Esophagus muscularis mucosa (tissue), 3 donors: Measurements from ENCODE around the gene LYPLA2.

Source experiments
- POLR2A ChIP-seq: fragments of 450-650 bp; IDR thresholded peaks from one replicate; pipeline ENCODE4 v1.6.1; 2017; ENCODE audit warnings: antibody characterized with exemption, moderate library complexity, mild to moderate bottlenecking, low read depth
- POLR2AphosphoS5 ChIP-seq, 2 donors: sonication (generic); formaldehyde crosslinking; IDR thresholded peaks; one replicate each; pipeline ENCODE4 v1.6.1; 2017; ENCODE audit warnings: antibody characterized with exemption in 2 of 2
- TF ChIP-seq, protein P1 (sequence below), 3 experiments: fragments of 200-600 bp in 2 of 3; fragments of 450-650 bp in 1 of 3; sonication (generic) in 2 of 3; IDR thresholded peaks; one replicate each; pipeline ENCODE4 v1.5.1; 2017 to 2019; ENCODE audit warnings: antibody characterized with exemption in 3 of 3, mild to moderate bottlenecking in 2 of 3, moderate library complexity in 1 of 3

DNA sequence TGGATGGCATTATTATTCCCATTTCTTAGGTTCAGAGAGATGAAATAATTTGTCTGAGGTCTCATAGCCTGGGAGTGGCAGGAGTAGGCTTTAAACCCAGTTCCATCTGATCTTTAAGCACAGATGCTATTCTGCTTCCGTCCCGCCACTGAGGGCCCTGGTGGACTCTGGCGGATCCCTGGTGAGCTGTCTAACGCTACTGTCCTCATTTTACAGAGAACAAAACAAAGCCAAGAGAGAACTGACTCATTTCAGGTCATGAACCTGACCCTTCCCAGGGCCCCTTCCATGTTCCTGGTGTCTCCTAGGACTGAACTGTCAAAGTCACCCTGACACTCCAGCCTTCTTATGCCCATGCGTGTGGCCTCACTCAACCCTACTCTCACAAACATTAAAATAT lies 12.7 kb downstream of the LYPLA2 start:
- TF ChIP-seq, protein P1, sequence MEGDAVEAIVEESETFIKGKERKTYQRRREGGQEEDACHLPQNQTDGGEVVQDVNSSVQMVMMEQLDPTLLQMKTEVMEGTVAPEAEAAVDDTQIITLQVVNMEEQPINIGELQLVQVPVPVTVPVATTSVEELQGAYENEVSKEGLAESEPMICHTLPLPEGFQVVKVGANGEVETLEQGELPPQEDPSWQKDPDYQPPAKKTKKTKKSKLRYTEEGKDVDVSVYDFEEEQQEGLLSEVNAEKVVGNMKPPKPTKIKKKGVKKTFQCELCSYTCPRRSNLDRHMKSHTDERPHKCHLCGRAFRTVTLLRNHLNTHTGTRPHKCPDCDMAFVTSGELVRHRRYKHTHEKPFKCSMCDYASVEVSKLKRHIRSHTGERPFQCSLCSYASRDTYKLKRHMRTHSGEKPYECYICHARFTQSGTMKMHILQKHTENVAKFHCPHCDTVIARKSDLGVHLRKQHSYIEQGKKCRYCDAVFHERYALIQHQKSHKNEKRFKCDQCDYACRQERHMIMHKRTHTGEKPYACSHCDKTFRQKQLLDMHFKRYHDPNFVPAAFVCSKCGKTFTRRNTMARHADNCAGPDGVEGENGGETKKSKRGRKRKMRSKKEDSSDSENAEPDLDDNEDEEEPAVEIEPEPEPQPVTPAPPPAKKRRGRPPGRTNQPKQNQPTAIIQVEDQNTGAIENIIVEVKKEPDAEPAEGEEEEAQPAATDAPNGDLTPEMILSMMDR (IDR thresholded peaks at IDR 0.05): no peak
- TF ChIP-seq POLR2A: no peak
- TF ChIP-seq POLR2AphosphoS5 (IDR thresholded peaks at IDR 0.05): no peak
